Islet of Langerhans (tissue), 1 donor: Measurements from ENCODE around the gene EFHD2.
"Not testable (repeated sequence)": the region's sequence is repeated elsewhere in the genome, so short reads cannot be mapped to it uniquely, and the experiment has no call there.

Source experiments
- FAIRE-seq: peaks from one replicate; lab custom pipeline; 2011; peaks lifted over from hg19 to GRCh38; lab: Jason Lieb, UNC

The EFHD2 gene

DNA sequence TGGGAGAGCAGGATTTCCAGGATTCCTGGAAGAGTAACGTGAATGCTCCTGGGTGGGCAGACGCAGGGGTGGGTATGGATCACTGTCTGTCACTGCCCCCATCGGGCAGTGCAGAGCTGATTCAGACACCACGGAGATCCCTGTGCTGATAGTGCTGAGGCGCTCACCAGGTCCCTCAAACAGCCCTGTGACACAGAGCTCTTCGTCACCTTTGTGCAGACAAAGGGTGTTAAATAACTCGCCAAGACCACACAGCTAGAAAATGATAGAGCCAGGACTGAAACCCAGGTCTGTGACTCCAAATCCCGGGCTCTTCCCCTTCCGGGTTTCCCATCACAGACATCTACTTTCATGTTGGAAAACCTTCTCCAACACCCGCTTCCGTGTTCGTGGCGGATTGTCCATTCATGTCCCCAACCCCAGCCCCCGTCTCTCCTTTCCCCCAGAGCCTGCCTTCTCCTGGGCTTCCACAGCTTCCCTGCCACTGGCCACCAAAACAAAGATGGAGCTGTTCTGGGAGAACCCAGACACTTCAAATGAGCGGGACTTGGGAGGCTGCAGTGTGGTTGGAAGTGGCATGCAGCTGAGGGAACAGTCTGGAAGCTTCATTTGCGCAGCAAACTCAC is 2.6 kb downstream of the EFHD2 start:
- no peak for FAIRE-seq

DNA sequence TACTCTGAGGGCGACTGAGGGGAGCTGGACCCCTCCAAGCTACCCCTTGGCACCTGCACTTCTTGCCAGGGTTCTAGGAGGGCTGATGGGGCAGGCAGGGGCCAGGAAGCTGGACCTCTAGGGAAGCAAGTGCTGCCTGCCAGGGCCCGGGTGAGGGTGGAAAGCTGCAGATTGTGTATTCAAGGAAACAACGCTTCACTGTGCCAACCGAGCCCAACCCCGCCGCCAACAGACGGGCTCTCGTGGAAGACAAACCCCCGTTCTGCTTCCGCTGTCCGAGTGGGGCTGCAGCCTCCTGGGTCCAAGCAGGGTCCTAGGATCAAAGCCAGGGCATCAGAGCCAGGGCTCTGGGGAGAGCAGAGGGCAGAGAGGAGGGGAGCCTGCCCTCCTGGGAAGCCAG is 3.2 kb downstream of the EFHD2 start:
- no peak for FAIRE-seq

DNA sequence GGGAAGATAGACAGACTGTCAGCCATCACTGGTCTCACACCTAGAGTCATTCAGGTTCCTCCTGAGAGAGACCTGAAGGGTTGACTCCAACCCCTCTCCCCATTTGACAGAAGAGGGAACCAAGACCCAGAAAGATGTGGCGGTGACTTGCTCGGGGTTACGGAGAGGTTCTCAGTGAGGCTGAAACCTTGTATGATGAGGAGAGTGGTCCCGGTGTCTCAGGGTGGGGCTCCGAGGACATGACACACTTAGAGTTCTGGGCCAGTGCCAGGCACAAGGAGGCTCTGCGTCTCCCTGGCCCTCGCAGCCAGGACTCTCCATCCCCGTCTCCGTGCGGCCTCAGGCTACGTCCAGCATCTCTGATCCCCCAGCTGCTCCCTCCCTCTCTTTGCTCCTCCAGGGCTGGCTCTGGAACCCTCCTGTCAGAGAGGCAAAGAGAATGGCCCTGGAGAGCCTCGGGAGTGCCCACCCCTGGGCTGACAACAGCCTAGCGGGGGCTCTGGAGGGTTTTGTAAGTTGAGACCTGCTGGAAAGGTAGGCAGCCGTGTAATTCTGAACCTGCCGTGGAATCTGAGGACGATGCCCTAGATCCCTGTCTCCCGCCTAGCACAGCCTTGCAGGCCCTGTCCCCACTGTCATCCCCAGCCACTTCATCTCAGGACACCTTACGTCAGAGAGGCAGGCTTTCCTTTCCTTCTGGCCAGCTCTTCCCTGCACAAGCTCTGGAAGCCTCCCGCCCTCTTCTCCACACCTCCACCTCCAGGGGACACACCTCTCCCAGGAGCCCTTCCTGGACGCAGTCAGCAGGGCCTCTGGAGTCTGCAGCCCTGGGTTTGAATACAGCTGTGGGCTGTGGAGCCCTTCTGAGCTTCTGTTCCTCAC is 4.1 kb downstream of the EFHD2 start:
- no peak for FAIRE-seq

DNA sequence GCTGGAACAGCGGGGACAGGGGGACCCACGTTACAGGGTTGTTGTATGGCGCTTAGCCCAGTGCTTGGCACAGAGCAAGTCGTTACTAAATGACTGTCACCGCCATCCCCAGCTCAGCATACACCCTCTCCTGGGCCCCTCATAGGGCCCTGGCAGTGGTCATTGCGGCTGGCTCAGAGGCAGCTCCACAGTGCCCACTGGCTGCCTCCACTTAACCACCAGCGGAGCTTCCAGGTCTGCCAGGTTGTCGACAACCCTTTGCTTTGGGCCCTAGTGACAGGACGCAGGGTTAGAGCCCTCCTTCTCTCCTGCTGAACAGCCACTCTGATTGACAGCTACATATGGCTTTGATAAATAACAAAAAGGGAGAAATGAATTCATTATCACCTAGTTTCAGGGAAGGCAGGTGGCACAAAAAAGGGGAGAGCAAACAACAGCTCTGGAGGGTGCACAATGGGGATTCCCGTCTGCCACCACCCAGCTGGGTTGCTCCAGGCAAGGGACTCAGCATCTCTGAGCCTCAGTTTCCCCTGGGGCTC is 4.8 kb downstream of the EFHD2 start:
- no peak for FAIRE-seq

DNA sequence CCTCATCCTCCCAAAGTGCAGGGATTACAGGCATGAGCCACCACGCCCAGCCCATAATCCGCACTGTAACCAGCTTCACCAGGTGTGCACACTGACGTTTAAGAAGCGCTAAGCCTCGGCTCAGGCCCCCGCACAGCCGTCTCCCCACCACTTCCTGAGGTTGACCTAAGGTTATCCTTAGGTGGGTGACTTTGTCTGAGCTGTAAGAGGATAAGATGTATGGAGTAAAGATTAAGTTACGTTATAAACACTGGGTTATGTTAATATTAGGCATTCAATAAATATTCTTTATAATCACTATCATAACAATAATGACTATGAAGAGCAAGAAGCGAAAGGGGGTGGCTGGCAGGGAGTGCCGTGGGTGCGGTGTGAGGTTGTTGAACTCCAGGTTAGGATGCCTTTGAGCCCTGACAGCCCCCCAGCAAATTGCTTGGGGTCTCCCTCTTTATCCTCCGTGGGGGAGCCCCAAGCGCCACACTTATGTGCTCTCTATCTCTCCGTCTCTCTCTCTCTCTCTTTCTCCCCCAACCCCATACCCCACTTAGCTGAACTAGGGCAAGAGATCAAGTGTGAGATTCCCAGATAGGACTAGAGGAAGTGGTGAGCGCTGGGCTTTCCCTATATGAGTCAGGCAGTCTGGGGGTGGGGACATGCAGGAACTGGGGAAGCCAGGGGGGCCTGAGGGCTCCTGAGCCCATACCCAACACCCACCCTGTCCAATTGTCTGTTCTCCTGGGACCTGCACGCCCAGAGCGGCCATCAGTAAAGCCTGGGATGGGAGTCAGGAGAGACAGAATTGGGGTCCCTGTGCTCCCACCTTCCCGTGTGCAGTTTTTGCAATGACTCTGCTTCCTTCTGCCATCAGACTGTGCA is 7.6 kb downstream of the EFHD2 start:
- no peak for FAIRE-seq

DNA sequence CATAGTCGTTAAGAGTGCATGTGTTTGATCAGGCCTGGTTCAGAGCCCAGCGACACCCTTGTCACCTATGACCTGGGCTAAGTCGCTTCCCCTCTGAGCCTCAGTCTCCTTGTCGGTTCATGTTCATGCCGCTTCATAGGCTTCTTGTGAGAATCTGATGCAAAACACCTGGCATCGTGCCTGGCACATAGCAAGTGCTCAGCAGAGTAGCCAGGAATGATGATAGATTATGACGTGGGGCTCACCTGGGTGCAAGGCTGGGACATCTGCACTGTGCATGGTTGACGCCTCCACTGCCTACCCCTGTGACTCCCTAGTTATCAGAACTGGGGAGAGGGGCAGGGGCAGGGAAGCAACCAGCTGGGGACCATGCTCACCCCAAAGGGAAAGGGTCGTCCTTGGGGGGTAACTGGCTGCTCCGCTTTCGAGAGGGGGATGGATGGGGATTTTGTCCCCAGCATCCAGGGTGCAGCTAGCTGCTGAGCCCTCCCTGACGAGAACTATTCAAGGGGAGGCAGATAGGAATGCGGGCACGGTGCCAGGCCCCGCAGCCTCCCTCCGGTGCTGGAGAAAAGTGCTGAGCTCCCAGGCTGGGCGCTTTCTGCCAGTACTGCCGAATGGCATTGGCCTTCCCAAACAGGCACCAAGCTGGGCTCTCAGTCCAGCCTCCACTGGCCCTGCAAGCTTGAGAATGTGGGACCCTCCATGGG is 9.3 kb downstream of the EFHD2 start:
- FAIRE-seq, result no peak

DNA sequence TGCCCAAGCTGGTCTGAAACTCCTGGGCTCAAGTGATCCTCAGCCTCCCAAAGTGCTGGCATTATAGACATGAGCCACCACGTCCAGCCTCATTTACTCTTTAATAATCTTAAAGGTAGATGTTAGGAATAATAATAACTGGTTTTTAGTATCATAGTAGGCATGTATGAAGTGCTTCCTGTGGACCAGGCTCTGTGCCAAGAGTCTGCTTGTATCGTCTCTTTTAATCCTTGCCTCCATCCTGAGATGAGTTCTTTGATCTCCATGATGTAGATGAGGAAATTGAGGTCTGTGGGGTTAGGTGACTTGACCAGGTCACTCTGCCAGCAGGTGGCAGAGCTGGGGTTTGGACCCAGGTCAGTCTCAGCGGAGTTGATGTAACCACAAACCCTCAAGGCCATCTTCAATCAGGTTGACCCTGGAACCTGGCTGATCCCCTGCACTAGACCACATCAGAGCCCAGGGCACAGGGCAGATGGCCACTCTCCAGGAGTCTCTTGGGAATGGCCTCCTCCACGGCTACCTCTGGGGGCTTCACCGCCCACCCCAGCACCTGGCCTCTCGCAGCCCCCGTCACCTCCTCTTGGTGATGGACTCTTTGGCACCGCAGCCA is 11.3 kb downstream of the EFHD2 start:
- no peak for FAIRE-seq

DNA sequence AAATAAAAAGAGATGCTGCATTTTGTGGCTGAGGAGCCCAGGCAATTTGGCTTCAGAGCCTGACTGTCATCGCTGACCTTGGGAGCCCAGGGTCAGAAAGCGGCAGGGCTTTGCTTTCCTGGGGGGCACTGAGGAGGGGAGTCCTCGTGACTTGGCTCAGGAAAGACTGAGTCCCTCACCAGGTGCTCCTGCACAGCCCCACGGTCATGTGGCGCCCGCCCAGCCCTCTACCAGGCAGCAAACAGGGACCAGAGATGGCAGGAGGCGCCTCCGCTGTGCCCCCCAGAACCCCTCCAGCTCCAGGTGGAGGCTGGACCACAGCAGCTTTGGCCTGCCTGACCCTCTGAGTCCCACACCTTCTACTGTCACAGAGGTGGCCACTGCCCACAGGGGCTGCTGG is 13.2 kb downstream of the EFHD2 start:
- FAIRE-seq, result no peak

DNA sequence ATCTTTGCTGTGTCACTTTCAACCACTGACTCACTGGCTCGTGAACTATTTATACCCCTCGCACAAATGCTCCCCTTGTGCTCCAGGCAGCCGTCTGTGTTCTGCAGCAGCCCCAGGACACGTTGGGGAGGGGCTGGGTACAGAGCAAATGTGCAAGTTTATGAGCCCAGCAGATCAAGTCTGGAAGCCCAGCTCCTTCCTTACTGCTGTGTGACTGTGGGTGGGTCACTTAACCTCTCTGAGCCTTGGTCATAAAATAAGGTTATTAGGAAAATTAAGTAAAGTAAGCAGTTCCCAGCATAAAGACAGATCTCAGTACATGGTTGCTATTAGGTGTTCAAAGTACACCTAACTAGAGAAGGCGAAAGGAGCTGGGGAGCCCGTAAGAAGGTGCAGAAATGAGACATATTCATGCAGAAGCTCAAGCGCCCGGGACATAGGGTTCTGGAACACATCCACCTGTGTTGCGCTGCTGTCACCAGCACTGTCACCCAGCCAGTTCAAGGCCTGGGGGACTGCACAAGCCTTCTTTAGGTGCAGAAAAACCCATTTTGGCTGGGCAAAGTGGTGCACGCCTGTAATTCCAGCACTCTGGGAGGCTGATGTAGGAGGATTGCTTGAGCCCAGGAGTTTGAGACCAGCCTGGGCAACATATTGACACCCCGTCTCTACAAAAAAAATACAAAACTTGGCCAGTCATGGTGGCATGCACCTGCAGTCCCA is 13.8 kb downstream of the EFHD2 start:
- no peak for FAIRE-seq

DNA sequence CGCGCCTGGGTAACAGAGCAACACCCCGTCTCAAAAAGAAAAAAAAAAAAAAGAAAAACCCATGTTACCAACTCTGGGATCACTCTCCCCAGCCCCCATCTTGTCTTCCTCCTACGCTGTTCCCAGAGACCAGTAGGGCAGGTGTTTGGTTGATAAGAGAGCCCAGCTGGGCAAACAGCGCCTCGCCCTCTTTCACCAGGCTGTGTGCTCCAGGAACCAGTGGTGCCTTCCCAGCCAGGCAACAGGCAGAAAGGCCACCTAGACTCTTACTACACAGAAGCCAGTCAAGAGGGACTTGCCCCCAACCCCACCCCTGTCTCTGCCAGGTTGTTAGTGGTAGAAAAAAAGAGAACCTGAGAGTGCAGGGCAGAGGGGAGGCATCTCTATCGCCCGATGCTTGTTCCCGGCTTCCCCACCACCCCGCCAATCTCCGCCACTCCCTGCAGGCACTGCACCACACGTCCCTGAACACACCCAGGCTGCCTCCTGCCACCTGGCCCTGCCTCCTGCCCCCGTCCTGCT is 14.5 kb downstream of the EFHD2 start:
- no peak for FAIRE-seq

DNA sequence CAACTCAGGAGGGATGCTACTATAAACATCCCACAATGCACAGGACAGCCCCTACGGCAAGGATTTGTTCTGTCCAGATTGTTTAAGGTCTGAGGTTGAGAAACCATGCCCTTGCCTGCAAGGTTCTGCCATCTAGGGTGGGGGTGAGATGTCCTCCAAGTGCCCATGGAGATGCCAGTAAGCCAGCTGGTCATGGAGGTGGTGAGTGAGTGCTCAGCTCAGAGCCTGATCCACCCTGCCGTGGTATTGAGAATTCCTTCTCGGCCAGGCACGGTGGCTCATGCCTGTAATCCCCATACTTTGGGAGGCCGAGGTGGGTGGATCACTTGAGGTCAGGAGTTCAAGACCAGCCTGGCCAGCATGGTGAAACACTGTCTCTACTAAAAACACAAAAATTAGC is 15.3 kb downstream of the EFHD2 start:
- no peak for FAIRE-seq

DNA sequence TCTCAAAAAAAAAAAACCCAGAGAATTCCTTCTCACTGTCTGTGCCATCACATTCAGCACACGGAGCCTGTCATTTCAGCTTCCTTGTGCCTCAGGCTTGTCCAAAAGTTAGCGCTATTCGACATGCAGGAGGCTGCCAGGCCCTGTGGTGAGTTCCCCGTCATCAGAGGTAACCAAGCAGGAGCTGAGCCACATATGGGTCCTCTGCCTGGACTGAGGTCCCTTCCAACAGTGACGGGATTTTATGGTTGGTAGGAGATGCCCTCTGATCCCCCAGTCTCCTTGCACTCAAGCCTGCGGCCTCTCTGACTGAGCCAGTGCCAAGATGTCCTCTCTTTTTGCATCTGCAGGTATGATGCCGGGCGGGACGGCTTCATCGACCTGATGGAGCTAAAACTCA is 15.8 kb downstream of the EFHD2 start:
- FAIRE-seq, result no peak

DNA sequence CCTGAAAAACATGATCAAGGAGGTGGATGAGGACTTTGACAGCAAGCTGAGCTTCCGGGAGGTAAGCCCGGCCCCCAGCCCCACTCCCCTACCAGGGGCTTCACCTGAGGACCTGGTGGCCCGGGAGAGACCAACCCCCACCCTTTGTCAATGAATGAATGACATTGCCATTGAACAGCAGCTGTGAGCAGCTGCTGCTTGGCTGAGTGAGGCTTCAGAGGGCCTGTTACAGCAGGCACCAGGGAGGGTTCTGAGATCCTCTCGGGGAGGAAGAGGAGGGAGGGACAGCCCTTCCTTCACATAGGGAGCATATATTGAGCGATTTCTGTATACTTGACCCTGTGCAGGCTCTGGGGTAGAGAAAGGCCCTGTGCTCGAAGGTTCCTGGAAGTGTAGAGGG is 16.3 kb downstream of the EFHD2 start:
- FAIRE-seq, result no peak

DNA sequence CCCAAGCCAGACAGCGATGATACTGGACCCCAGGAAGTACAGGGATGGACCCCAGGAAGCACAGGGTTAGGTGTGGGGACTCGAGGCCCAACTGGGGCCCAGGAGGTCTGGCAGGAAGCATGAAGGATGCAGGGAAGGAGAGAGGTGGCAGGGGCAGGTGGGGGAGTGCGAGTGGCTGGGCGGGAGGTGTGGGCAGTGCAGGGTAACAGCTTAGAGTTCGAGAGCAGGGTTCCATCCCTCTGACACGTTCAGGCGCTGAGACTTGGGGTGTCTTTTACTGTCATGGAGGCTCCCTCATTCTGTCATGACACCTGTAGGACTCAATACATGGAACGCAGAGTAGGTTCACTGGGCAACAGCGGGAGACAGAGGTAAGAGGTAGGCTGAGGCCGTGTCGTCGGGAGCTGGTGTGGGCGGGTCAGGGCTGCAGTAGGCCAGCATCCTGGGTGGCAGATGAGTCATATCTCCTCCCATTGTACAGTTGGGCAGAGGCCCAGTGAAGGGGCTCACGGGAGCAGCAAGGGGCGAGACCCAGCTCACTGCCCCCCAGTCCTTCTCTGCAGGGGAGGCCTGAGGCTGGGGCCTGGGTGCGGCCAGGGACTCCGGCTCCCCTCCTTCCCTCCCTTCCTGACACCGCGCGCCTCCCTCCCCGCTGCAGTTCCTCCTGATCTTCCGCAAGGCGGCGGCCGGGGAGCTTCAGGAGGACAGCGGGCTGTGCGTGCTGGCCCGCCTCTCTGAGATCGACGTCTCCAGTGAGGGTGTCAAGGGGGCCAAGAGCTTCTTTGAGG is 17.0 kb downstream of the EFHD2 start:
- FAIRE-seq, result no peak

DNA sequence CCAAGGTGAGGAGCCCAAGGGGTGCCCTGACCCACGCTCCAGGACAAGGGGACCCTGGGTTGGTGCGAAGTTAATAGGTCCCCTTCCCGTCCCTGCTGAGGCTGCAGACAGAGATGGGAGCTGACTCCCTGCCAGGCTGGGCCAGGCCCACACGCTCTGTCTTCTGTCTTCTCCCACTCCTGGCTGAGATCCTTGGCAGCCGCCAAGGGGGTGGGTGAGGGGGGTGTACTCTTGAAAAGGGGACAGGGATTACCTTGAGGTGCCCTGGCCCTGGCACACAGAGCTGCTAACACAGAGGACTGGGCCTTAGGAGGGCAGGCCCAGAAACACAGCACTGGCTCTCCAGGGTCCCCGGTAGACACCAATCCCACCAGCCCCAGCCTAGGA is 17.6 kb downstream of the EFHD2 start:
- FAIRE-seq, result no peak

DNA sequence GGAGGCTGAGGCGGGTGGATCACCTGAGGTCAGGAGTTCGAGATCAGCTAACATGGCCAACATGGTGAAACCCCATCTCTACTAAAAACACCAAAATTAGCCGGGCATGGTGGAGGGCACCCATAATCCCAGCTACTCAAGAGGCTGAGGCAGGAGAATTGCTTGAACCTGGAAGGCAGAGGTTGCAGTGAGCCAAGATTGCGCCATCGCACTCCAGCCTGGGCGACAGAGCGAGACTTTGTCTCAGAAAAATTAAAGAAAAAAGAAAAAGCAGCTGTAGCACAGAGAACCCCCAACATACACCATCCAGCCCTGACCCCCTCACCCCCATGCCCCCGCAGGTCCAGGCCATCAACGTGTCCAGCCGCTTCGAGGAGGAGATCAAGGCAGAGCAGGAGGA is 18.6 kb downstream of the EFHD2 start:
- FAIRE-seq, result not testable (repeated sequence)

DNA sequence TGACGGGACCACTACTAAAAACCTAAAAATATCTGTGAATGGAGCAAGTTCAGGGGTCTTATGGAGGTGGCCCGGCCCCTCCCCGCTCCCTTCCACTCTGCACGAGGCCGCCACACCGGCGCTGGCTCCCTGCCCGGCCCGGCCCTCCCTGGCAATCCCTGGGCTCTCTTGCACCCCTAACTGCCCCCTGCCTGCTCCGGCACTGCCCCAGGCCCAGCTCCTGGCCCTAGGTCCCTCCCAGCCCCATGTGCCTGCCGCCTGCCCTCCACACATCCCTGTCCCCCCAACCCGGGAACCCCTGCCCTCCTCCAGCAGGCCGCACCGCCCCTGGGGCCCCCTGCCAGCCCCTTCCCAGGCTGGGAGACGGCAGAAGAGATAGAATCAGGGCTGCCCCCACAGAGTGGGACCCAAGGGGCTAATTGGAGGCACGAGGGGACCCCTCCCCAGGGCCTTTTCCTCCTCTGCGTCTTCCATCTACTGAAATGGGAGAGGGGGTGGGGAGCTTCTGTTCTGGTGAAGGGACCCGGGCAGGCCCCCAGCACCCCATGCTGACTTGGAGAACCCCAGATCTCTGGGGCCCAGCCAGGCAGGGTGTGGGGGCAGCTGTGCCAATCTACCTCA is 19.2 kb downstream of the EFHD2 start:
- FAIRE-seq, result no peak

DNA sequence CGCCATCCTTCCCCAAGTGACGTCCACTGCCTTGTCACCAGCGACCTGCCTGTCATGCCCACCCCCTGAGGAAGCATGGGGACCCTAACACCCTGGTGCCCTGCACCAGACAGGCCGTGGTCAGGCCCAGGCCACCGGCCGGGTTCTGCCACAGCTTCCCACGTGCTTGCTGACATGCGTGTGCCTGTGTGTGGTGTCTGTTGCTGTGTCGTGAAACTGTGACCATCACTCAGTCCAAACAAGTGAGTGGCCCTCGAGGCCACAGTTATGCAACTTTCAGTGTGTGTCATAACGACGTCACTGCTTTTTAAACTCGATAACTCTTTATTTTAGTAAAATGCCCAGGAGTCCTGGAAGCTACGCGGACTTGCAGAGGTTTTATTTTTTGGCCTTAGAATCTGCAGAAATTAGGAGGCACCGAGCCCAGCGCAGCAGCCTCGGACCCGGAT is 20.0 kb downstream of the EFHD2 start:
- no peak for FAIRE-seq
